KG1 (cell line): Measurements from ENCODE around the gene CHTF18.
"Not testable (repeated sequence)": the region's sequence is repeated elsewhere in the genome, so short reads cannot be mapped to it uniquely, and the experiment has no call there.

ENCODE experiments used
- DNase-seq: peaks from one replicate; lab custom pipeline; 2025; lab: John Stamatoyannopoulos, UW

CHTF18 gene

GRCh38 chr16:788399-789126 lies at the start of gene CHTF18:
CHTF18 (plus strand) TSS chr16:788620; CDS start chr16:788685, 65 bp downstream.
- peak; percentile 79 for DNase-seq

DNA sequence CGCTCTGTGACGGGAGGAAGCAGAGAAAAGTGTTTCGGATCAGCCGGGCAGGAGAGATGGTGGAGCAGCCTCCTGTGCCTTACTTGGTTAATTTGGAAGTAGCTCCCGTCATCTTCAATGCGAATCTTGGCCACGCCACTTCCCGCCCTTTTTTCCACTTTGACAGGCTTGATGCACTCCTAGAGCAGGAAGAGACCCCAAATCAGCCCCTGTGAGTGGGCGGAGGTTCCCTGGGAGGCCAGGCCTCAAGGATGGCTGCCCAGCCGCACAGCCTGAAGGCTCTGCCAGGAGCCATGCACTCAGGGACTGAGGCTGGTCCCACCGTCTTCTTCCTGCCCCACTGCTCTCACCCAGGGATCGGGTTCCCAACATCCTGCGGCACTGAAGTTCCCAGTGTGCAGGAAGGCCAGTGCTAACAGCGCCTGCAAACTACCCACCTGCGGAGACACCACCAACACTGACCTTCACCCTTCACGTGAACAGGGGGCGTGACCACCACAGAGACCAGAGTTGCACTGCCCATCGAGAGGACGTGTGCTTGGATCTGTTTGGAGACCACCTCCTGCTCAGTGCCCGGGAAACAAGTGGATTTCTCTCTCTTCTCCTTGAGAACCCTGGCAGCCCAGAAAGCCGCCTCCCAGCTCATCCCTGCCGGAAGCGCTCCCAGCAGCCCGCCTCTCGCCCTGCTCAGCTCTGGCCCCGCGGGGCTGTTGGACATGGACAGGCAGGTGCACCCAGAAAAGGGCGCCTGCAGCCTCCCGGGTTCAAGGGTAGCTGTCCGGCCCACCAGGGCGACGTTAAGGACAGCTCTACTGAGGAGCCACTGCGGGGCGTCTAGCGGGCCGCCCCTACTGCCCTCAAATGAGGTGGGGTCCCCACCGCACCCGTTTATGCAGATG lies 48.6 kb upstream of the CHTF18 start:
- no peak for DNase-seq

- DNase-seq: no peak
These were observed 48.0 kb upstream of the CHTF18 start for GRCh38 chr16:740459-740763.

DNA sequence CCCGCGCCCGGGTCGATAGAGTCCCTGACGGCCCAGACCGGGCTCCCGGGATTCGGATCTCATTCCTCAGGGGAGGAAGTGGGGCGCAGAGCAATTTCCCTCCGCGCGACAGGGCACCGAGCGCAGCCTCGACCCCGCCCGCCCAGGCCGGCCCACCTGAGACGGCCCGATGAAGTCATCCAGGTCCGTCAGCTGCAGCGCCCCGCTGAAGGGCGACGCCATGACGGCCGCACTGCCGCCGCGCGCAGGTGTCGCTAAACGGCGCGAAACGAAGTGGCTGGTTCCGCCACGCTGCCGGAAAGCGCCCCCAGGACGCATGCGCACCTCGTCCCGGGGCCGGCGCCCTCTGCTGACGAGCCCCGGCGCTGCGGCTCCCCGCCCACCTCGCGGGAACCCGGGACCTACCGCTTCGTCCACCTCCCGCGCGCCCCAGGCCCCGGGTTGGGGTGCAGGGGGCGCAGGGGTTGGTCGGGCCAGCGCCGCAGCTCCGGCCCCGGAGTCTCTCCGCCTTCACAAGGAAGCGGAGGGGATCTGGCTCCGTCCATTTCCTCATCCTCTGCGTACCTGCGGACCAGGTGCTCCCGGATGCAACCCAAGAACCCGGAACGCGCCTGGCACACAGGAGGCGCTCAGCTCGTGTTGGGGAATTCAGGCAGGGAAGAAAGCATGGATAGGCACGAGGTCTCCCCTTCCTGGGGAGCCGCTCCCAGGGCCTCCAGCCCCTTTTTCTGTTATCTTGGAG lies 47.5 kb upstream of the CHTF18 start, which contains the start of gene CIAO3:
Gene CIAO3 (minus strand): TSS at position 234 of the 742 bp plus-strand sequence. CDS start 12 bp downstream, at position 222.
- peak; percentile 78 for DNase-seq

DNA sequence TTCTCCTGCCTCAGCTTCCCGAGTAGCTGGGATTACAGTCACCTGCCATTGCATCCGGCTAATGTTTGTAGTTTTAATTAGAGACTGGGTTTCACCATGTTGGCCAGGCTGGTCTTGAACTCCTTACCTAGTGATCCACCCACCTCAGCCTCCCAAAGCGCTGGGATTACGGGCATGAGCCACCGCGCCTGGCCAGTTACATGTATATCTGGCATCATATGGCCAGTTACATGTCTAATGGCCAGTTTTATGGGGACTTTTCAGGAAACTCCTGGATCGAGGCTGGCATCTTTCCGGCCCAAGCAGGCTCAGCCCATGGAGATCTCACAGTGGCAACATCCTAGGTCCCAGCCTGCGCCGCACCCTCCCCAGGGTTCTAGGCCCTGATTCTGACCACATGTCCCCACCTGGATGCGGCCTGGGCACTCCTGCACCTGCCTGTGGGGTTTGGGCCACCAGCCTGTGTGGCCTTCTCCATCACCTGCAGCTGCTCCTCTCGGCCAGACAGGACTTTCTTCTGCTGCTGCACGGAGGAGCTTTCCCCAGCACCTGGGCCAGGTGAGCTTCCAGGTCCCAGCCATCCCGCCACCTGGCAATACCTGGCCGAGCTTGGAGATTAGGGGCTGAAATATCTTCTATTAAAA lies 46.3 kb upstream of the CHTF18 start:
- no peak for DNase-seq

DNA sequence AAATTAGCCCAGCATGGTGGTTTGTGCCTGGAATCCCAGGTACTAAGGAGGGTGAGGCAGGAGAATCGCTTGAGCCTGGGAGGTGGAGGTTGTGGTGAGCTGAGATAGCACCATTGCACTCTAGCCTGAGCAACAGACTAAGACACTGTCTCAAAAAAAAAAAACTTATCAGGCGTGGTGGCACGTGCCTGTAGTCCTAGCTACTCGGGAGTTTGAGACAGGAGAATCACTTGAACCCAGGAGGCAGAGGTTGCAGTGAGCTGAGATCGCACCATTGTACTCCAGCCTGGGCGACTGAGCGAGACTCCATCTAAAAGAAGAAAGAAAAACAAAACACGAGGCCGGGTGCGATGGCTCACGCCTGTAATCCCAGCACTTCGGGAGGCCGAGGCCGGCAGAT lies 45.5 kb upstream of the CHTF18 start:
- not testable (repeated sequence) for DNase-seq

- no peak for DNase-seq
These were observed 44.5 kb upstream of the CHTF18 start for GRCh38 chr16:743794-744500.

- DNase-seq: no peak
These were observed 42.7 kb upstream of the CHTF18 start for GRCh38 chr16:745739-746138.

DNA sequence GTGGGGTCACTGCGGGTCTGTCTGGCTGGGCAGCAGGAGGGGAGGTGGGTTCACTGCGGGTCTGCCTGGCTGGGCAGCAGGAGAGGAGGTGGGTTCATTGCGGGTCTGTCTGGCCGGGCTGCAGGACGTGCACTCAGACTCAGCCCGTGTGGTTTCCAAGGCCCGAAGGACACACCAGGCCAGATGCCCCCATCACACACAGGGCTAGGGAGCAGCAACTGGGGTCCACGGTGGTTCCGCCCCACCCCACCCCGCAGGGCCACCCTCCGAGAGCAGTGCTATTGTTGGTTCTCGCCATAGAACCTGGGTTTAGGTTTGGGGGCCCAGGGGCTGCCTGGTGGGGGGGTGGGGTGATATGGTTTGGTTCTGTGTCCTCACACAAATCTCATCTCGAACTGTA lies 41.8 kb upstream of the CHTF18 start:
- no peak for DNase-seq

DNA sequence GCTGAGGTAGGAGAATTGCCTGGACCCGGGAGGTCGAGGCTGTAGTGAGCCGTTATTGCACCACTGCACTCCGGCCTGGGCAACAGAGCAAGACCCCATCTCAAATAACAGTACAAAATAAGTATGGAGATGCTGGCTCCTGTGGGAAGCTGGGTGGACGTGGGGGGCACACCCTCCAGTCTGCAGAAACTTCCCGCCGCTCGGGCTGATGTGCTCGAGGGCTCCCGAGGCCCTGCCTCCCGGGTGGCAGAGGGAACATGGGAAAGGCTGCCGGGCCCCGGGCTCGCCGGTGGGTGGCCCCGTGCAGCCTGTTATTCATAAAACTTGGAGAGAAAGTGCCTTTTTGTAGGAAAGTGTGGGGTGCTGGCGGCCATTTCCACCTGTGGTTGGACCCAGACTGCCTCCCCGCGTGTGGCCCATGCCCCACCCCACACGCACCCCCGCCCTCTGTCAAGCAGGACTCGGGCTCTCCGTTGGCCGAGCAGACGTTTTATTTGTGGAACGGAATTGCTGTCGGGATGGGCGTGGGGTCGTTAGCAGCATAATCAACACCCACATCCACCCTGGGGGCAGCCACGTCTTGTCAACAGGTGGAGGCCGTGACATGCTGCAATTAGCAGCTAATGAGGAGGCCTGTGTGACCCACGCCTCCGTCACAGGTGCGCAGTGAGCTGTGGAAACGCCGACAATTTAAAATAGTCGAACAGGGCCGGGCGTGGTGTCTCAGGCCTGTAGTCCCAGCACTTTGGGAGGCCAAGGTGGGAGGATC lies 40.3 kb upstream of the CHTF18 start:
- no peak for DNase-seq

- DNase-seq: no peak
These were observed 39.4 kb upstream of the CHTF18 start for GRCh38 chr16:749010-749409.

- DNase-seq: no peak
These were observed 37.9 kb upstream of the CHTF18 start for GRCh38 chr16:750485-750884.

DNA sequence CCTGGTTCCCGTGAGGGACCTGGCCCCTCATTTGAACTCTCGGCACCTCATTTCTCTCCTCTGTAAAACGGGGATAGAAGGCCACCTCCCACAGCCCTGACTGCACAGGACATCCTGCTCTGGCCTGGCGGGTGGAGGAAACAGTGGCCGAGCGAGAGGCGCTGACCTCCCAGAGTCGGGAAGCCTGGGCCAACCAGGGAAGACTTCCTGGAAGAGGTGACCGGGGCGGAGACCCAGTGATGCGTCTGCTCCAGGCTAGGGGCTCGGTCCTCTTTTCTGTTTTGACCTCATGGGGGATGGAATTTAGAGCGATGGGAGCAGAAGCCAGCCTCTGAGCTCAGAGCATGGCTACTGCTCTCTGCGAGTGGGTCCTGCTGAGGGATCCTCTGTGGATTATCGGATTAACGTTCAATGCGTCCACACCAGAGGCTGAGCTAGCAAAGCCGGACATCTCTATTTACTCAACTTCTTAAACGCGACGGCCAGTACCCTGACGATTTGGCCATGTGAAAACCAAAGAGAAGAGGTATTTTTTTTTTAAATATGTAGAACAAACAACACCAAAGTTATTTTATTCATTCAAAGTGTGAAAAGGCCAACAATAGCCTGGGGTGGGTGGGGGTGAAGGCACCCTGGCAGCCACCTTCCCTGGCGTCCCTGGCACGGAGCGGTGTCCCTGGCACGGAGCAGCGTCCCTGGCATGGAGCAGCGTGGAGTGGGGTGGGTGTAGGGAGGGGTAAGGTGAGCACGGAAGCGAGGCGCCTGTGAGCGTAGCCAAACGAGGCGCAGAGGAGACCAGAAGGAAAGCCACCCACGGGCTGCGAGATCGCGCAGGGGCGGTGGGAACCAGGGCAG lies 37.0 kb upstream of the CHTF18 start:
- DNase-seq: no peak

- DNase-seq: no peak
These were observed 36.5 kb upstream of the CHTF18 start for GRCh38 chr16:752007-752312.

DNA sequence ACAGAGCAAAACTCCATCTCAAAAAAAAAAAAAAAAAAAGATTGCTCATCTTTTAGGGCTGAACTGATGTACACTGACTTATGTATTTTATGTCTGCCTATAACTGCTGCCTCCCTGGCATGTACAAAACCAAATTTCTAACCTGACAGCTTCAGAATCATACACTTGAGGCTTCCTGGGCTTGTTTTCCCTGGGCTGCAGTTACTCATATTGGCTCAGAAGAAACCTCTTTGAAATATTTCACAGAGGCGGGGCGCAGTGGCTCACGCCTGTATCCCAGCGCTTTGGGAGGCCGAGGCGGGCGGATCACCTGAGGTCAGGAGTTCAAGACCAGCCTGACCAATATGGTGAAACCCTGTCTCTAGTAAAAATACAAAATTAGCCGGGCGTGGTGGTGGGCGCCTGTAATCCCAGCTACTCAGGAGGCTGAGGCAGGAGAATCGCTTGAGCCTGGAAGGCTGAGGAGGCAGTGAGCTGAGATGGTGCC lies 34.3 kb upstream of the CHTF18 start:
- not testable (repeated sequence) for DNase-seq

DNA sequence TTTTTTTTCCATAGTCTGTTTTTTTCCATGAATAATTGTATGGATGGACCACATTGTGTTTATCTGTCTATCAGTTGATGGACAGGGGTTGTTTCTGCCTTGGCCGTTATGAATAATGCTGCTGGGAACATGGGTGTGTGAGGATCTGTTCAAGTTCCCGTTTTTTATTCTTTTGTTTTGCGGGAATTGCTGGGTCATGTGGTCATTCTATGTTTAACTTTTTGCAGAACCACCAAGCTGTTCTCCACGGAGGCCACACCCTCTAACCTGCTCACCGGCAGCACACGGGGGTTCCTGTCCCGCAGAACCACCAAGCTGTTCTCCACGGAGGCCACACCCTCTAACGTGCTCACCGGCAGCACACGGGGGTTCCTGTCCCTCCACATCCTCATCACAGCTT lies 33.8 kb upstream of the CHTF18 start:
- no peak for DNase-seq

DNA sequence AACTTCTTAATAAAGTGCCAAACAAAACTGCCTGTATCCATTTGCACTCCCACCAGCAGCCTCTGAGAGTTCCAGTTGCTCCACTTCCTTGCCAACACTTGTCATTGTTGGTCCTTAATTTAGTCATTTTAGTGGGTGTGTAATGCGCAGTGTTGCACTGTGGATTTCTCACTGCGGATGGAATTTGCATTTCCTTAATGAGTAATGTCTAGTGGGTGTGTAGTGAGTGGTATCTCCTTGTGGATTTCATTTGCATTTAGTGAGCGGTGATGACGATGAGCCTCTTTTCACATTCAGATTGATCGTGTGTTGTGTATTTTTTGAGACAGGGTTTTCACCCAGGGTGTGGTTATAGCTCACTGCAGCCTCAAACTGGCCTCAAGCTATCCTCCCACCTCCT lies 32.0 kb upstream of the CHTF18 start:
- DNase-seq: no peak

- DNase-seq: no peak
These were observed 29.1 kb upstream of the CHTF18 start for GRCh38 chr16:759110-759910.

GRCh38 chr16:760065-760464 lies 28.4 kb upstream of the CHTF18 start:
- no peak for DNase-seq
